Measurements from ENCODE around the gene SRGAP3.

SRGAP3 gene

DNA sequence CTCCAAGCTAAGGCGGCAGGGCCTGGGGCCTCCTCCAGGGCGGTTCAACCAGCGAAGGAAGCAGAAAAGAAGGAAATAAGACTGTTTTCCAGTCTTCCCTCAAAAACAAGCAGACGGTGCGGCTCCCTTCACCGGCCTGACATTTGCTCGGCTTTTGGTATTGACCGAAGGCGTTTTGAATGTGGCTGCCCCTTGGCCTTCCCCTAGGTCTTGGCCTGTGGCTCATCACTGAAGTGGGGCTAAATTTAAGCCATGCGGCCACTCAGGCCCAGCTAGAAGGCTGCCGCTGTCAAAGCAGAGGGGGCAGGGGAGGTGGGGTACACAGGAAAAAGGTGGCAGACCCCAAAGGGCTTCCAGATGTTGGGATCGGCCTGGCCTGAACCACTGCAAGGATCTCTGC lies 86.2 kb downstream of the SRGAP3 start (continued):
- no peak for TF ChIP-seq ZNF148 (tag by site-specific recombination; IDR thresholded peaks at IDR 0.05; ENCODE audit: borderline replicate concordance)
- TF ChIP-seq ZBTB8A (tag by site-specific recombination; IDR thresholded peaks at IDR 0.05), result no peak
- no peak for TF ChIP-seq GLIS2 (tag by site-specific recombination; IDR thresholded peaks at IDR 0.05)

DNA sequence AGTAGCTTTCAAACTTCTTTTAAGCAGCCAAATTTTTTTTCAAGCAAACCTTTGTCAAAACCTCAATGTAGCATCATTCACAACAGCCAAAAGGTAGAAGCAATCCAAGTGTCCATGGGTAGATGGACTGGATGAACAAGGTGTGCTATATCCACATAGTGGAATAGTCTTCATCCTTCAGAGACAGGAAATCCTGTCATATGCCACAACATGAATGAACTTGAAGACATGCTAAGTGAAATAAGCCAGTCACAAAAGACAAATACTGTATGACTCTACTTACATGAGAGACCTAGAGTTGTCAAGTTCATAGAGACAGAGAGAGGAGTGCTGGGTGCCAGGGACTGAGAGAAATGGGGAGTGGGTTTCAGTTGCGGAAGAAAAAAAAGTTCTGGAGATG lies 87.6 kb downstream of the SRGAP3 start:
- CTCF ChIA-PET, result no interaction called here

More for the DNA sequence above, 87.6 kb downstream of the SRGAP3 start:
- no peak overlapping the region for H3K27ac ChIP-seq (ENCODE audit: extremely low read depth, low read depth, low read length)
- H3K9me3 ChIP-seq (ENCODE audit: control insufficient read depth, insufficient read depth, low read depth, low read length), result no peaks in the 10 kb centered on the region
- H3K4me3 ChIP-seq (ENCODE audit: low read depth, low read length), result no peak overlapping the region
- H3K4me1 ChIP-seq (ENCODE audit: control insufficient read depth, insufficient read depth, low read length), result peaks cover 8% of the 10 kb centered on the region
- TF ChIP-seq ZNF561 (tag by site-specific recombination; IDR thresholded peaks at IDR 0.05; ENCODE audit: borderline replicate concordance) (no peak), PRDM10 (tag by site-specific recombination; IDR thresholded peaks at IDR 0.05) (no peak), ZNF394 (tag by site-specific recombination; IDR thresholded peaks at IDR 0.05; ENCODE audit: borderline replicate concordance) (no peak), ZSCAN16 (tag by site-specific recombination; IDR thresholded peaks at IDR 0.05) (no peak), ZNF211 (tag by site-specific recombination; IDR thresholded peaks at IDR 0.05; ENCODE audit: low read depth) (no peak), EGR2 (tag by site-specific recombination; IDR thresholded peaks at IDR 0.05; ENCODE audit: low read depth) (no peak), KLF9 (tag by site-specific recombination; IDR thresholded peaks at IDR 0.05; ENCODE audit: low read depth) (no peak), ZNF549 (tag by site-specific recombination; IDR thresholded peaks at IDR 0.05) (no peak), PRDM1 (tag by site-specific recombination; IDR thresholded peaks at IDR 0.05) (no peak), ZNF785 (tag by site-specific recombination; IDR thresholded peaks at IDR 0.05) (no peak), ZNF501 (tag by site-specific recombination; IDR thresholded peaks at IDR 0.05) (no peak), ZNF768 (tag by site-specific recombination; IDR thresholded peaks at IDR 0.05) (no peak), ZNF777 (tag by site-specific recombination; IDR thresholded peaks at IDR 0.05; ENCODE audit: borderline replicate concordance) (no peak), INSM2 (tag by site-specific recombination; IDR thresholded peaks at IDR 0.05) (no peak)
- TF ChIP-seq, protein P1, sequence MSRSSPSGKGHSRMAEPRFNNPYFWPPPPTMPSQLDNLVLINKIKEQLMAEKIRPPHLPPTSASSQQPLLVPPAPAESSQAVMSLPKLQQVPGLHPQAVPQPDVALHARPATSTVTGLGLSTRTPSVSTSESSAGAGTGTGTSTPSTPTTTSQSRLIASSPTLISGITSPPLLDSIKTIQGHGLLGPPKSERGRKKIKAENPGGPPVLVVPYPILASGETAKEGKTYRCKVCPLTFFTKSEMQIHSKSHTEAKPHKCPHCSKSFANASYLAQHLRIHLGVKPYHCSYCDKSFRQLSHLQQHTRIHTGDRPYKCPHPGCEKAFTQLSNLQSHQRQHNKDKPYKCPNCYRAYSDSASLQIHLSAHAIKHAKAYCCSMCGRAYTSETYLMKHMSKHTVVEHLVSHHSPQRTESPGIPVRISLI (tag by site-specific recombination; IDR thresholded peaks at IDR 0.05), result no peak
- TF ChIP-seq, protein P2, sequence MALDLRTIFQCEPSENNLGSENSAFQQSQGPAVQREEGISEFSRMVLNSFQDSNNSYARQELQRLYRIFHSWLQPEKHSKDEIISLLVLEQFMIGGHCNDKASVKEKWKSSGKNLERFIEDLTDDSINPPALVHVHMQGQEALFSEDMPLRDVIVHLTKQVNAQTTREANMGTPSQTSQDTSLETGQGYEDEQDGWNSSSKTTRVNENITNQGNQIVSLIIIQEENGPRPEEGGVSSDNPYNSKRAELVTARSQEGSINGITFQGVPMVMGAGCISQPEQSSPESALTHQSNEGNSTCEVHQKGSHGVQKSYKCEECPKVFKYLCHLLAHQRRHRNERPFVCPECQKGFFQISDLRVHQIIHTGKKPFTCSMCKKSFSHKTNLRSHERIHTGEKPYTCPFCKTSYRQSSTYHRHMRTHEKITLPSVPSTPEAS (tag by site-specific recombination; IDR thresholded peaks at IDR 0.05), result no peak
- no peaks in the 10 kb centered on the region for H3K36me3 ChIP-seq (ENCODE audit: control insufficient read depth in 2 of 2, insufficient read depth in 1 of 2, low read length in 2 of 2)
- POLR2A ChIA-PET, result no interaction called here
